ENCODE results near the gene NXPE4.
"Not testable (repeated sequence)": the region's sequence is repeated elsewhere in the genome, so short reads cannot be mapped to it uniquely, and the experiment has no call there.

Gene NXPE4

DNA sequence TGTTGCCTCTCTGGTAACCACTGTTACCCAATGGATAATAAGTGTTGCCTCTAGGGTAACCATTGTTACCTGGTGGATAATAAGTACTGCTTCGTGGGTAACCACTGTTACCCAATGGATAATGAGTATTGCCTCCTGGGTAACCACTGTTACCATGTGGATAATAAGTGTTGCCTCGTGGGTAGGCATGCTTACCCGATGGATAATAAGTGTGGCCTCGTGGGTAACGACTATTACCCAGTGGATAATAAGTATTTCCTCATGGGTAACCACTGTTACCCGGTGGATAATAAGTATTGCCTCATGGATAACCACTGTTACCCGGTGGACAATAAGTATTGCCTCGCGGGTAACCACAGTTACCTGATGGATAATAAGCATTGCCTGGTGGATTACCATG lies 13.8 kb upstream of the NXPE4 start:
- DNase-seq: no peak

- DNase-seq: not testable (repeated sequence)
These were observed 13.0 kb upstream of the NXPE4 start for GRCh38 chr11:114608605-114609004.

DNA sequence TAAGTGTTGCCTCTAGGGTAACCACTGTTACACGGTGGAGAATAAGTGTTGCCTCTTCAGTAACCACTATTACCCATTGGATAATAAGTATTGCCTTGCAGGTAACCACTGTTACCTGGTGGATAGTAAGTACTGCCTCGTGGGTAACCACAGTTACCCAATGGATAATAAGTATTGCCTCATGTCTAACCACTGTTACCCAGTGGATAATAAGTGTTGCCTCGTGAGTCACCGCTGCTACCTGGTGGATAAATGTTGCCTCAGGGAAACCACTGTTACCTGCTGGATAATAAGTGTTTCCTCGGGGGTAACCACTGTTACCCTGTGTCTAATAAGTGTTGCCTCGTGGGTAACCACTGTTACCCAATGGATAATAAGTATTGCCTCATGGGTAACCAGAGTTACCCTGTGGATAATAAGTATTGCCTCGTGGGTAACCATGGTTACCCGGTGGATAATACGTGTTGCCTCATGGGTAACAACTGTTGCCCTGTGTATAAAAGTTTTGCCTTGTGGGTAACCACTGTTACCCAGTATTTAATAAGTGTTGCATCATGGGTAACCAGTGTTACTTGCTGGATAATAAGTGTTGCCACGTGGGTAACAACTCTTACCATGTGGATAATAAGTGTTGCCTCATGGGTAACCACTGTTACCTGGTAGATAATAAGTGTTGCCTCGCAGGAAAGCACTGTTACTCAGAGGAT lies 12.3 kb upstream of the NXPE4 start:
- DNase-seq: no peak

DNA sequence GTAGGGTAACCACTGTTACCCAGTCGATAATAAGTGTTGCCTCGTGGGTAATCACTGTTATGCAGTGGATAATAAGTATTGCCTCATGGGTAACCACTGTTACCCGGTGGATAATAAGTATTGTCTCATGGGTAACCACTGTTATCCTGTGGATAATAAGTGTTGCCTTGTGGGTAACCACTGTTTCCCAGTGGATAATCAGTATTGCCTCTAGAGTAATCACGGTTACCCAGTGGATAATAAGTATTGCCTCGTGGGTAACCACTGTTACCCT lies 11.2 kb upstream of the NXPE4 start:
- DNase-seq: not testable (repeated sequence)

GRCh38 chr11:114606003-114606801 lies 10.6 kb upstream of the NXPE4 start:
- no peak for DNase-seq

GRCh38 chr11:114605370-114605769 lies 9.8 kb upstream of the NXPE4 start:
- no peak for DNase-seq

DNA sequence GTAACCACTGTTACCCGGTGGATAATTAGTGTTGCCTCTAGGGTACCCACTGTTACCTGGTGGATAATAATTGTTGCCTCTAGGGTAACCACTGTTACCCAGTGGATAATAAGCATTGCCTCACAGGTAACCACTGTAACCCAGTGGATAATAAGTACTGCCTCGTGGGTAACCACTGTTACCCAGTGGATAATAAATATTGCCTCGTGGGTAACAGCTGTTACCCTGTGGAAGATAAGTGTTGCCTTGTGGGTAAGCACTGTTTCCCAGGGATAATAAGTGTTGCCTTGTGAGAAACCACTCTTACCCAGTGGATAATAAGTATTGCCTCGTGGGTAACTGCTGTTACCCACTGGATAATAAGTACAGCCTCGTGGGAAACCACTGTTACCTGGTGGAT lies 9.3 kb upstream of the NXPE4 start:
- no peak for DNase-seq

DNA sequence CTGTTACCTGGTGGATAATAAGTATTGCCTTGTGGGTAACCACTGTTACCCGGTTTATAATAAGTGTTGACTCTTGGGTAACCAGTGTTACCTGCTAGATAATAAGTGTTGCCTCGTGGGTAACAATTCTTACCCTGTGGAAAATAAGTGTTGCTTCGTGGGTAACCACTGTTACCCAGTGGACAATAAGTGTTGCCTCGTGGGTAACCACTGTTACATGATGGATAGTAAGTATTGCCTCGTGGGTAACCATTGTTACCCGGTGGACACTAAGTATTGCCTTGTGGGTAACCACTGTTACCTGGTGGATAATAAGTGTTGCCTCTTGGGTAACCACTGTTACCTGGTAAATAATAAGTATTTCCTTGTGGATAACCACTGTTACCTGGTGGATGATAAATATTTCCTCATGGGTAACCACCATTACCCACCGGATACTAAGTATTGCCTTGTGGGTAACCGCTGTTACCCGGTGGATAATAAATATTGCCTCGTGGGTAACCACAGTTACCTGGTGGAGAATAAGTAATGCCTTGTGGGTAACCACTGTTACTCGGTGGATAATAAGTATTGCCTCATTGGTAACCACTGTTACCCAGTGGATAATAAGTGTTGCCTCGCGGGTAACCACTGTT lies 8.7 kb upstream of the NXPE4 start:
- no peak for DNase-seq

GRCh38 chr11:114603151-114603550 lies 7.6 kb upstream of the NXPE4 start:
- peak; percentile 15 for DNase-seq

- no peak for DNase-seq
These were observed 2.9 kb upstream of the NXPE4 start for GRCh38 chr11:114598461-114598860.

- DNase-seq: no peak
These were observed 761 bp upstream of the NXPE4 start for GRCh38 chr11:114596175-114596919.

GRCh38 chr11:114594703-114595102 lies 883 bp downstream of the NXPE4 start:
- no peak for DNase-seq

GRCh38 chr11:114587398-114587953 lies 8.1 kb downstream of the NXPE4 start:
- no peak for DNase-seq

- no peak for DNase-seq
These were observed 8.8 kb downstream of the NXPE4 start for GRCh38 chr11:114586797-114587196.

- DNase-seq: no peak
These were observed 23.9 kb downstream of the NXPE4 start for GRCh38 chr11:114571712-114572111.

DNA sequence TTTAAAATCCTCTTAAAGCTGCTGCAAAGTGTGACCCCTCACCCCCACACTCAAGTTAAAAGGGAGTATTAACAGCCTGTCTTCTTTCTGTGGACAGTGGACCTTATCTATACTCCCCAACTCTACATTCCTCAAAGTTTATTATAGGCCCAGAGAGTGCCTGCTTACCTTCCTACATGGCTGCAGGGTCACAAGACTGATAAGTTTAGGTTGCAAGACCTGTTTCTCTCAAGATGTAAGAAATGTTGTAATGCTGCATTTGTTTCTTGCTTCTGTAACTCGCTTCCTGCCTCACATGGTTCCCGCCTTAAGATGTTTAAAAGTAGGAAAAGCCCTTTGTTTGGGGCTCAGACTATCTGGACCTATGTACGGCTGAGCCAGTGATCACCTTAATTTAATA lies 25.8 kb downstream of the NXPE4 start:
- DNase-seq: no peak

DNA sequence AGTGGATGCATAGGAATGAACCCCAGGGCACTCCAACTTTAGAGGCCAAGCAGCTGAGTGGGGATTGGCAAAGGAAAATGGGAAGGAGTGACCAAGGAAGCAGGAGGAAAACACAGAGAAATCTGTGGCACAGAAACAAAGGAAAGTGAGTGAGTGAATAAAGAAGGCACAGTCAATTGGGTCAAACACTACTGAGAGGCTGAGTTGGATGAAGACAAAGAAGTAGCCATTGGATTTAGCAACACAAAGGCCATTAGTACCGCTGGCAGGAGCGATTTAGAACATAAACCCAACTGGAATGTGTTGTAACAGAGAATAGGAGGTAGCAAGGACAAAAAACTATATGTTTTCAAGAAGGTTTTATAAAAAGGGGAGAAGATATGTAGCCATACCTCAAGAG lies 29.3 kb downstream of the NXPE4 start:
- DNase-seq: no peak

- DNase-seq: no peak
These were observed 30.8 kb downstream of the NXPE4 start for GRCh38 chr11:114564831-114565230.

- no peak for DNase-seq
These were observed 32.5 kb downstream of the NXPE4 start for GRCh38 chr11:114563077-114563476.

- no peak for DNase-seq
These were observed 33.2 kb downstream of the NXPE4 start for GRCh38 chr11:114562166-114562916.

- DNase-seq: no peak
These were observed 35.9 kb downstream of the NXPE4 start, which contains the start of gene NXPE1 for GRCh38 chr11:114559425-114560310. TSS of gene NXPE1 (minus strand) at chr11:114559881. CDS start at chr11:114551201, 8,680 bp downstream.
